Left ventricle myocardium superior (tissue), 1 donor: Measurements from ENCODE around the gene NHS. TPM values are rescaled to one million over a fixed set of nuclear protein-coding genes. Genes with fewer than 3 reads are reported as not detected.
"Not testable (repeated sequence)": the region's sequence is repeated elsewhere in the genome, so short reads cannot be mapped to it uniquely, and the experiment has no call there.

Experiments used
- ATAC-seq: fragments of 200-7000 bp; cut with Tn5 transposase; one replicate; pipeline ENCODE4 v1.9.1; 2020; ENCODE audit warnings: mild to moderate bottlenecking, moderate library complexity
- DNase-seq: peaks from one replicate; pipeline ENCODE4 v3.0.0-alpha.2; 2020
- intact Hi-C: fragments of 100-400 bp; cut with micrococcal nuclease; formaldehyde crosslinking; loops from one replicate; pipeline ENCODE4 v1.11.0; 2022
- total RNA-seq: library from RNA; stranded (reverse); fragmentation: NEBNext Ultra II Directional; extraction: Animal tissue kit (Norgen Biotek cat#: 25700); gene quantifications from one replicate; pipeline ENCODE4 v1.2.1, GENCODE V29; 2021
- donor health status: DM: no; HTN: yes; CAD: no; lungs with severe emphysema.

NHS gene
- total RNA-seq, 1 donor from 2014 or later: 1.9 TPM

GRCh38 chrX:17563515-17563914, 188.5 kb downstream of the NHS start:
- ATAC-seq (no peak), DNase-seq (no peak)
- intact Hi-C loops: no loop called here

- ATAC-seq (peak; percentile 24), DNase-seq (no peak)
- intact Hi-C loops: no loop called here
These were observed 189.8 kb downstream of the NHS start for GRCh38 chrX:17564689-17565409.

GRCh38 chrX:17566740-17567139, 191.7 kb downstream of the NHS start:
- no peak for DNase-seq
- intact Hi-C loops: no loop called here
- ATAC-seq: no peak

GRCh38 chrX:17567187-17567586, 192.2 kb downstream of the NHS start:
- peak; percentile 44 for ATAC-seq
- DNase-seq: no peak
- intact Hi-C loops: no loop called here

- no peak for DNase-seq
- intact Hi-C loops: no loop called here
- ATAC-seq: no peak
These were observed 192.8 kb downstream of the NHS start for GRCh38 chrX:17567821-17568220.

GRCh38 chrX:17568804-17569203, 193.8 kb downstream of the NHS start:
- ATAC-seq, intact Hi-C loops, DNase-seq: not testable (repeated sequence)

- ATAC-seq (no peak), DNase-seq (no peak)
- intact Hi-C loops: no loop called here
These were observed 204.0 kb downstream of the NHS start for GRCh38 chrX:17579026-17579425.

GRCh38 chrX:17580539-17581152, 205.6 kb downstream of the NHS start:
- DNase-seq: no peak
- intact Hi-C loops: no loop called here
- ATAC-seq: peak; percentile 91

- DNase-seq (no peak), ATAC-seq (no peak)
- intact Hi-C loops: no loop called here
These were observed 206.6 kb downstream of the NHS start for GRCh38 chrX:17581641-17582040.

- intact Hi-C loops: no loop called here
- no peak for ATAC-seq
These were observed 209.3 kb downstream of the NHS start for GRCh38 chrX:17584248-17584681.

GRCh38 chrX:17585006-17585405, 210.0 kb downstream of the NHS start:
- intact Hi-C loops: no loop called here
- DNase-seq (no peak), ATAC-seq (no peak)

More at GRCh38 chrX:17584248-17584681, 209.3 kb downstream of the NHS start:
- no peak for DNase-seq

GRCh38 chrX:17587366-17587765, 212.4 kb downstream of the NHS start:
- intact Hi-C loops: no loop called here

GRCh38 chrX:17588303-17588702, 213.3 kb downstream of the NHS start:
- no peak for DNase-seq
- ATAC-seq: no peak
- intact Hi-C loops: no loop called here

More at GRCh38 chrX:17587366-17587765, 212.4 kb downstream of the NHS start:
- DNase-seq: no peak
- no peak for ATAC-seq

- intact Hi-C loops: loop anchor here (5.0 kb wide), 1 partner anchor 349 kb away; no protein-coding TSS in a partner anchor
- peak; percentile 49 for DNase-seq
- peak; percentile 95 for ATAC-seq
These were observed 216.1 kb downstream of the NHS start for GRCh38 chrX:17590892-17591740.

- DNase-seq: no peak
- intact Hi-C loops: loop anchor here (5.0 kb wide), 1 partner anchor 349 kb away; no protein-coding TSS in a partner anchor
- peak; percentile 68 for ATAC-seq
These were observed 216.7 kb downstream of the NHS start for GRCh38 chrX:17591741-17592110.

GRCh38 chrX:17592117-17592516, 217.1 kb downstream of the NHS start:
- no peak for DNase-seq
- intact Hi-C loops: loop anchor here (5.0 kb wide), 1 partner anchor 350 kb away; no protein-coding TSS in a partner anchor
- peak; percentile 68 for ATAC-seq

GRCh38 chrX:17594693-17595092, 219.7 kb downstream of the NHS start:
- ATAC-seq (no peak), DNase-seq (no peak)
- intact Hi-C loops: loop anchor here (5.0 kb wide), 1 partner anchor 352 kb away; no protein-coding TSS in a partner anchor

- intact Hi-C loops: no loop called here
- no peak for ATAC-seq
- no peak for DNase-seq
These were observed 220.5 kb downstream of the NHS start for GRCh38 chrX:17595456-17596035.

GRCh38 chrX:17596061-17596460, 221.1 kb downstream of the NHS start:
- no peak for ATAC-seq
- intact Hi-C loops: no loop called here

More at GRCh38 chrX:17596061-17596460, 221.1 kb downstream of the NHS start:
- DNase-seq: no peak
